ENCODE measurements around the gene SLC6A8.

SLC6A8 gene

DNA sequence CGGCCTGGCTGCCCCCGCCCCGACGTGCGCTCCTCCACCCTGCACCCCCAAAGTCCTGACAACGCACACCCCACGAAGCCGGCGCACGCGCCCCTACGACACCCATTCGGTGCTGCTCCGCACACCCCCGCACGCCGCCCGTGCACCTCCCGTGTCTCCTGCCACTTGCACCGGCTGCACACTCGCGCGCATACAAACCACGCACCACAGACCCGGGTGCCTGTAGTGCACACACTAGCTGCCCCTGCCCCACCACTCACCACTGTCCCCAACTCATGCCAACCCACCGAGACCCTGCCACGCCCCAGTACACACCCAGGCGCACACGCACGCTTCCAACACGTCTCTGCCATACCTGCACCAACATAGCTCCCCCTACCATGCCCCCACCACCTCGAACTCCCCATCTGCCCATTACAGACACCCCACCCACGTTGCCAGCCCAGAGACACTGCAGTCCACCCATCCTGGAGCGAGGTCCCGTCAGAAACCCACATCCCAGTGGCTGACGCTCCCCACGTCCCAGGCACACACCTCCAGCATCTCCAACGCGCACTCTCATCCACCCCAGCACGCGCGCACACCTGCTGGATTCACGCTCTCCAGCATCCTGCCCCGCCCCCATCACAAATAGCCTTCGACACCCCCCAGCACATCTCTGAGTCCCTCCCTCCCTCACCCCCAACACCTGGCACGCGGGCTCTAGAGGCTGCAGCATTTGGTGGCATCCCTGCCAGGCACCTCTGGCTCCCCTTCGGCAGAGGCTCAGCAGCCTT lies 44.9 kb upstream of the SLC6A8 start (continued):
- TF ChIP-seq, protein P1, sequence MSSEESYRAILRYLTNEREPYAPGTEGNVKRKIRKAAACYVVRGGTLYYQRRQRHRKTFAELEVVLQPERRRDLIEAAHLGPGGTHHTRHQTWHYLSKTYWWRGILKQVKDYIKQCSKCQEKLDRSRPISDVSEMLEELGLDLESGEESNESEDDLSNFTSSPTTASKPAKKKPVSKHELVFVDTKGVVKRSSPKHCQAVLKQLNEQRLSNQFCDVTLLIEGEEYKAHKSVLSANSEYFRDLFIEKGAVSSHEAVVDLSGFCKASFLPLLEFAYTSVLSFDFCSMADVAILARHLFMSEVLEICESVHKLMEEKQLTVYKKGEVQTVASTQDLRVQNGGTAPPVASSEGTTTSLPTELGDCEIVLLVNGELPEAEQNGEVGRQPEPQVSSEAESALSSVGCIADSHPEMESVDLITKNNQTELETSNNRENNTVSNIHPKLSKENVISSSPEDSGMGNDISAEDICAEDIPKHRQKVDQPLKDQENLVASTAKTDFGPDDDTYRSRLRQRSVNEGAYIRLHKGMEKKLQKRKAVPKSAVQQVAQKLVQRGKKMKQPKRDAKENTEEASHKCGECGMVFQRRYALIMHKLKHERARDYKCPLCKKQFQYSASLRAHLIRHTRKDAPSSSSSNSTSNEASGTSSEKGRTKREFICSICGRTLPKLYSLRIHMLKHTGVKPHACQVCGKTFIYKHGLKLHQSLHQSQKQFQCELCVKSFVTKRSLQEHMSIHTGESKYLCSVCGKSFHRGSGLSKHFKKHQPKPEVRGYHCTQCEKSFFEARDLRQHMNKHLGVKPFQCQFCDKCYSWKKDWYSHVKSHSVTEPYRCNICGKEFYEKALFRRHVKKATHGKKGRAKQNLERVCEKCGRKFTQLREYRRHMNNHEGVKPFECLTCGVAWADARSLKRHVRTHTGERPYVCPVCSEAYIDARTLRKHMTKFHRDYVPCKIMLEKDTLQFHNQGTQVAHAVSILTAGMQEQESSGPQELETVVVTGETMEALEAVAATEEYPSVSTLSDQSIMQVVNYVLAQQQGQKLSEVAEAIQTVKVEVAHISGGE (tag by site-specific recombination; conservative IDR thresholded peaks at IDR 0.05; ENCODE audit: low read depth) = no peak
- TF ChIP-seq ZNF266 (tag by site-specific recombination; IDR thresholded peaks at IDR 0.05; ENCODE audit: low read depth) = no peak
- no peak for TF ChIP-seq ZNF404 (tag by site-specific recombination; IDR thresholded peaks at IDR 0.05)
- TF ChIP-seq HOXC10 (CRISPR knock-in tag; IDR thresholded peaks at IDR 0.05) = 0 out of 2 replicates have a peak, but pooled peaks have one; percentile 8
- no peak for TF ChIP-seq ZNF302 (tag by site-specific recombination; IDR thresholded peaks at IDR 0.05; ENCODE audit: low read depth)
- TF ChIP-seq HOXD13 (CRISPR knock-in tag; IDR thresholded peaks at IDR 0.05; ENCODE audit: borderline replicate concordance) = no peak
- no peak for TF ChIP-seq ZNF157 (tag by site-specific recombination; IDR thresholded peaks at IDR 0.05)
- TF ChIP-seq KLF1 (tag by site-specific recombination; IDR thresholded peaks at IDR 0.05) = peak; percentile 83
- TF ChIP-seq ZNF658 (tag by site-specific recombination; IDR thresholded peaks at IDR 0.05) = no peak
- TF ChIP-seq YY1 (tag by site-specific recombination; IDR thresholded peaks at IDR 0.05) = no peak
- no peak for TF ChIP-seq GLI2 (tag by site-specific recombination; IDR thresholded peaks at IDR 0.05; ENCODE audit: borderline replicate concordance, low read depth)
- TF ChIP-seq, protein P2, sequence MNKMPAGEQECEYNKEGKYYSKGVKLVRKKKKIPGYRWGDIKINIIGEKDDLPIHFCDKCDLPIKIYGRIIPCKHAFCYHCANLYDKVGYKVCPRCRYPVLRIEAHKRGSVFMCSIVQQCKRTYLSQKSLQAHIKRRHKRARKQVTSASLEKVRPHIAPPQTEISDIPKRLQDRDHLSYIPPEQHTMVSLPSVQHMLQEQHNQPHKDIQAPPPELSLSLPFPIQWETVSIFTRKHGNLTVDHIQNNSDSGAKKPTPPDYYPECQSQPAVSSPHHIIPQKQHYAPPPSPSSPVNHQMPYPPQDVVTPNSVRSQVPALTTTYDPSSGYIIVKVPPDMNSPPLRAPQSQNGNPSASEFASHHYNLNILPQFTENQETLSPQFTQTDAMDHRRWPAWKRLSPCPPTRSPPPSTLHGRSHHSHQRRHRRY (tag by site-specific recombination; IDR thresholded peaks at IDR 0.05) = peak; percentile 76; the same call in 1 of the 2 replicates
- TF ChIP-seq IKZF3 (tag by site-specific recombination; IDR thresholded peaks at IDR 0.05) = no peak
- peak; percentile 42 for TF ChIP-seq SP3 (tag by site-specific recombination; IDR thresholded peaks at IDR 0.05)
- TF ChIP-seq ZNF791 (tag by site-specific recombination; IDR thresholded peaks at IDR 0.05) = no peak
- TF ChIP-seq, protein P3, sequence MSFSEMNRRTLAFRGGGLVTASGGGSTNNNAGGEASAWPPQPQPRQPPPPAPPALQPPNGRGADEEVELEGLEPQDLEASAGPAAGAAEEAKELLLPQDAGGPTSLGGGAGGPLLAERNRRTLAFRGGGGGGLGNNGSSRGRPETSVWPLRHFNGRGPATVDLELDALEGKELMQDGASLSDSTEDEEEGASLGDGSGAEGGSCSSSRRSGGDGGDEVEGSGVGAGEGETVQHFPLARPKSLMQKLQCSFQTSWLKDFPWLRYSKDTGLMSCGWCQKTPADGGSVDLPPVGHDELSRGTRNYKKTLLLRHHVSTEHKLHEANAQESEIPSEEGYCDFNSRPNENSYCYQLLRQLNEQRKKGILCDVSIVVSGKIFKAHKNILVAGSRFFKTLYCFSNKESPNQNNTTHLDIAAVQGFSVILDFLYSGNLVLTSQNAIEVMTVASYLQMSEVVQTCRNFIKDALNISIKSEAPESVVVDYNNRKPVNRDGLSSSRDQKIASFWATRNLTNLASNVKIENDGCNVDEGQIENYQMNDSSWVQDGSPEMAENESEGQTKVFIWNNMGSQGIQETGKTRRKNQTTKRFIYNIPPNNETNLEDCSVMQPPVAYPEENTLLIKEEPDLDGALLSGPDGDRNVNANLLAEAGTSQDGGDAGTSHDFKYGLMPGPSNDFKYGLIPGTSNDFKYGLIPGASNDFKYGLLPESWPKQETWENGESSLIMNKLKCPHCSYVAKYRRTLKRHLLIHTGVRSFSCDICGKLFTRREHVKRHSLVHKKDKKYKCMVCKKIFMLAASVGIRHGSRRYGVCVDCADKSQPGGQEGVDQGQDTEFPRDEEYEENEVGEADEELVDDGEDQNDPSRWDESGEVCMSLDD (tag by site-specific recombination; IDR thresholded peaks at IDR 0.05) = peak; percentile 33; the same call in 1 of the 2 replicates
- TF ChIP-seq, protein P4, sequence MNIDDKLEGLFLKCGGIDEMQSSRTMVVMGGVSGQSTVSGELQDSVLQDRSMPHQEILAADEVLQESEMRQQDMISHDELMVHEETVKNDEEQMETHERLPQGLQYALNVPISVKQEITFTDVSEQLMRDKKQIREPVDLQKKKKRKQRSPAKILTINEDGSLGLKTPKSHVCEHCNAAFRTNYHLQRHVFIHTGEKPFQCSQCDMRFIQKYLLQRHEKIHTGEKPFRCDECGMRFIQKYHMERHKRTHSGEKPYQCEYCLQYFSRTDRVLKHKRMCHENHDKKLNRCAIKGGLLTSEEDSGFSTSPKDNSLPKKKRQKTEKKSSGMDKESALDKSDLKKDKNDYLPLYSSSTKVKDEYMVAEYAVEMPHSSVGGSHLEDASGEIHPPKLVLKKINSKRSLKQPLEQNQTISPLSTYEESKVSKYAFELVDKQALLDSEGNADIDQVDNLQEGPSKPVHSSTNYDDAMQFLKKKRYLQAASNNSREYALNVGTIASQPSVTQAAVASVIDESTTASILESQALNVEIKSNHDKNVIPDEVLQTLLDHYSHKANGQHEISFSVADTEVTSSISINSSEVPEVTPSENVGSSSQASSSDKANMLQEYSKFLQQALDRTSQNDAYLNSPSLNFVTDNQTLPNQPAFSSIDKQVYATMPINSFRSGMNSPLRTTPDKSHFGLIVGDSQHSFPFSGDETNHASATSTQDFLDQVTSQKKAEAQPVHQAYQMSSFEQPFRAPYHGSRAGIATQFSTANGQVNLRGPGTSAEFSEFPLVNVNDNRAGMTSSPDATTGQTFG (tag by site-specific recombination; IDR thresholded peaks at IDR 0.05; ENCODE audit: borderline replicate concordance) = no peak
- TF ChIP-seq, protein P5, sequence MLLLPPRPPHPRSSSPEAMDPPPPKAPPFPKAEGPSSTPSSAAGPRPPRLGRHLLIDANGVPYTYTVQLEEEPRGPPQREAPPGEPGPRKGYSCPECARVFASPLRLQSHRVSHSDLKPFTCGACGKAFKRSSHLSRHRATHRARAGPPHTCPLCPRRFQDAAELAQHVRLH (tag by site-specific recombination; IDR thresholded peaks at IDR 0.05) = no peak
- TF ChIP-seq ZNF529 (tag by site-specific recombination; IDR thresholded peaks at IDR 0.05; ENCODE audit: insufficient replicate concordance) = no peak
- no peak for TF ChIP-seq ZNF248 (tag by site-specific recombination; IDR thresholded peaks at IDR 0.05)
- TF ChIP-seq YY2 (tag by site-specific recombination; IDR thresholded peaks at IDR 0.05) = no peak
- TF ChIP-seq KLF9 (tag by site-specific recombination; IDR thresholded peaks at IDR 0.05; ENCODE audit: low read depth) = peak; percentile 77
- no peak for TF ChIP-seq ZFP3 (tag by site-specific recombination; IDR thresholded peaks at IDR 0.05; ENCODE audit: low read depth)
- TF ChIP-seq ZNF626 (tag by site-specific recombination; IDR thresholded peaks at IDR 0.05) = no peak
- 0 out of 2 replicates have a peak, but pooled peaks have one; percentile 42 for TF ChIP-seq ZBTB48 (tag by site-specific recombination; IDR thresholded peaks at IDR 0.05)
- no peak for TF ChIP-seq ZNF843 (tag by site-specific recombination; IDR thresholded peaks at IDR 0.05)
- no peak for TF ChIP-seq ZNF514 (tag by site-specific recombination; IDR thresholded peaks at IDR 0.05)
- TF ChIP-seq ZBTB1 (tag by site-specific recombination; IDR thresholded peaks at IDR 0.05) = peak; percentile 78; the same call in 1 of the 2 replicates
- no peak for TF ChIP-seq ZNF354C (tag by site-specific recombination; IDR thresholded peaks at IDR 0.05; ENCODE audit: borderline replicate concordance, low read depth)
- TF ChIP-seq ZNF558 (tag by site-specific recombination; IDR thresholded peaks at IDR 0.05) = no peak
